Mesenchymal stem cell (in vitro differentiated cells and primary cell): ENCODE data around the gene BRWD1.

ENCODE experiments used
- DNase-seq: peaks from one replicate; pipeline ENCODE4 v3.0.0-alpha.2; 2013
- H2AFZ ChIP-seq: one replicate; pipeline ENCODE4 v1.6.1; 2013; ENCODE audit warnings: low read depth, mild to moderate bottlenecking, control low read depth, inconsistent platforms, low read length, moderate library complexity
- H2AK5ac ChIP-seq: 2 replicates; pipeline ENCODE4 v1.6.1; 2013; ENCODE audit warnings: low read length, moderate library complexity, mild to moderate bottlenecking, inconsistent platforms; ENCODE audit not compliant: severe bottlenecking
- H2BK120ac ChIP-seq: one replicate; pipeline ENCODE4 v1.6.1; 2013; ENCODE audit warnings: low read depth, mild to moderate bottlenecking, inconsistent platforms, low read length, moderate library complexity
- H2BK12ac ChIP-seq, 2 experiments: one replicate each; pipeline ENCODE4 v1.6.1; 2013; ENCODE audit warnings: inconsistent platforms in 2 of 2, low read length in 2 of 2, mild to moderate bottlenecking in 2 of 2, moderate library complexity in 2 of 2, control low read depth in 1 of 2
- H2BK15ac ChIP-seq: one replicate; pipeline ENCODE4 v1.6.1; 2013; ENCODE audit warnings: mild to moderate bottlenecking, low read depth, inconsistent platforms; ENCODE audit not compliant: poor library complexity, severe bottlenecking
- H2BK5ac ChIP-seq: 2 replicates; pipeline ENCODE4 v1.6.1; 2013; ENCODE audit warnings: low read depth, mild to moderate bottlenecking, low read length, control low read depth, inconsistent platforms; ENCODE audit not compliant: poor library complexity, severe bottlenecking
- H3K14ac ChIP-seq, 2 experiments: one replicate each; pipeline ENCODE4 v1.6.1; 2013; ENCODE audit warnings: inconsistent platforms in 2 of 2, low read length in 2 of 2, control low read depth in 1 of 2, mild to moderate bottlenecking in 1 of 2, moderate library complexity in 1 of 2
- H3K18ac ChIP-seq, 2 experiments: one replicate each; pipeline ENCODE4 v1.6.1; 2013; ENCODE audit warnings: inconsistent platforms in 2 of 2, low read length in 2 of 2, control low read depth in 1 of 2, low read depth in 1 of 2, mild to moderate bottlenecking in 1 of 2
- H3K23ac ChIP-seq, 2 experiments: one replicate each; pipeline ENCODE4 v1.6.1; 2013; ENCODE audit warnings: inconsistent platforms in 2 of 2, low read length in 2 of 2, mild to moderate bottlenecking in 2 of 2, moderate library complexity in 2 of 2, control low read depth in 1 of 2
- H3K27ac ChIP-seq: 2 replicates; pipeline ENCODE4 v1.5.1; 2013; ENCODE audit warnings: mild to moderate bottlenecking, moderate library complexity, low read length, control low read depth, inconsistent platforms; ENCODE audit not compliant: poor library complexity, severe bottlenecking
- H3K27me3 ChIP-seq, 2 experiments: 2 replicates each; pipeline versions ENCODE4 v1.6.1 to v1.7.0; 2013; ENCODE audit warnings: low read length in 2 of 2, mild to moderate bottlenecking in 2 of 2, moderate library complexity in 2 of 2, control low read depth in 1 of 2, inconsistent platforms in 1 of 2; ENCODE audit not compliant: control insufficient read depth in 1 of 2, insufficient read depth in 1 of 2
- H3K36me3 ChIP-seq, 2 experiments: 2 replicates each; pipeline versions ENCODE4 v1.6.1 to v1.7.0; 2013; ENCODE audit warnings: low read length in 2 of 2, control low read depth in 1 of 2, inconsistent platforms in 1 of 2, low read depth in 1 of 2, mild to moderate bottlenecking in 1 of 2; ENCODE audit not compliant: insufficient read depth in 2 of 2, control insufficient read depth in 1 of 2
- H3K4ac ChIP-seq, 2 experiments: one replicate each; pipeline ENCODE4 v1.6.1; 2013; ENCODE audit warnings: inconsistent platforms in 2 of 2, low read length in 2 of 2, mild to moderate bottlenecking in 2 of 2, moderate library complexity in 2 of 2, control low read depth in 1 of 2, low read depth in 1 of 2
- H3K4me1 ChIP-seq: 2 replicates; pipeline ENCODE4 v1.6.1; 2013; ENCODE audit warnings: low read depth, low read length, control low read depth; ENCODE audit not compliant: control insufficient read depth, insufficient read depth
- H3K4me2 ChIP-seq: 2 replicates; pipeline ENCODE4 v1.6.1; 2013; ENCODE audit warnings: low read length, mild to moderate bottlenecking, inconsistent platforms; ENCODE audit not compliant: poor library complexity, severe bottlenecking
- H3K4me3 ChIP-seq, 2 experiments: 2 replicates each; pipeline versions ENCODE4 v1.5.1 to v1.7.0; 2013; ENCODE audit warnings: low read length in 2 of 2, mild to moderate bottlenecking in 2 of 2, control low read depth in 1 of 2, low read depth in 1 of 2; ENCODE audit not compliant: insufficient read depth in 1 of 2
- H3K79me1 ChIP-seq: replicated peaks from 2 replicates; pipeline ENCODE4 v1.6.1; 2013; ENCODE audit warnings: mild to moderate bottlenecking, control low read depth, low read length, inconsistent platforms; ENCODE audit not compliant: poor library complexity, severe bottlenecking
- H3K9ac ChIP-seq: 2 replicates; pipeline ENCODE4 v1.7.0; 2013; ENCODE audit warnings: mild to moderate bottlenecking, low read length, moderate library complexity
- H3K9me3 ChIP-seq: 2 replicates; pipeline ENCODE4 v1.7.0; 2013; ENCODE audit warnings: mild to moderate bottlenecking, low read length; ENCODE audit not compliant: control insufficient read depth
- H4K8ac ChIP-seq: one replicate; pipeline ENCODE4 v1.6.1; 2013; ENCODE audit warnings: inconsistent platforms, mild to moderate bottlenecking, low read length, moderate library complexity
- H4K91ac ChIP-seq: one replicate; pipeline ENCODE4 v1.6.1; 2013; ENCODE audit warnings: mild to moderate bottlenecking, low read length, inconsistent platforms
- WGBS: methylation state at CpG from one replicate; pipeline ENCODE4 v1.1.7; 2013; ENCODE audit warnings: mixed read lengths; 5-methylcytosine and 5-hydroxymethylcytosine counted together

The BRWD1 gene

DNA sequence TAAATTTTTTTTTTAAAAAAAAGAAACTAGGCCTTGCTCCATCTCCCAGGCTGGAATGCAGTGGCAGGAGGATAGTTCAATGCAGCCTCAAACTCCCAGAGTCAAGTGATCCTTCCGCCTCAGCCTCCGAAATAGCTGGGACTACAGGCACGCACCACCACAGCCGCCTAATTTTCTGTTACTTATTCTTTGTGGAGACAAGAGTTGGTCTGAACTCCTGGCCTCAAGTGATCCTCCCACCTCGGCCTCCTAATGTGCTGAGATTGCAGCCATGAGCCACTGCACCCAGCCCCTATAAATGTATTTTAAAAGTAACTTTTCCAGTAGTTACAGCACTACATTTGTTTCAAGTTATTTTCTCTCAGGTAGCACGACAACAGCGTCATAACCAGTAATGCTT lies 2.3 kb downstream of the BRWD1 start:
- Histone ChIP-seq H4K91ac (no peak overlapping the region), H3K27me3 (no peaks in the 10 kb centered on the region), H3K4me2 (no peak overlapping the region), H3K14ac (no peak overlapping the region), H2AK5ac (no peak overlapping the region), H3K18ac (no peak overlapping the region), H3K27ac (no peak overlapping the region), H3K9ac (no peak overlapping the region), H3K4me3 (no peak overlapping the region), H3K9me3 (no peaks in the 10 kb centered on the region), H3K79me1 (peaks cover 4% of the 10 kb centered on the region), H2BK5ac (no peak overlapping the region), H3K4ac (no peak overlapping the region), H3K4me1 (peaks cover 5% of the 10 kb centered on the region), H2AFZ (no peak overlapping the region), H2BK120ac (no peak overlapping the region), H3K23ac (no peak overlapping the region), H3K36me3 (peaks cover 14 to 40% of the 10 kb centered on the region in 2 experiments), H2BK12ac (no peak overlapping the region), H2BK15ac (no peak overlapping the region), H4K8ac (no peak overlapping the region)
- 98% methylated on average over 7 of the region's 7 CpGs for WGBS
- DNase-seq = no peak

DNA sequence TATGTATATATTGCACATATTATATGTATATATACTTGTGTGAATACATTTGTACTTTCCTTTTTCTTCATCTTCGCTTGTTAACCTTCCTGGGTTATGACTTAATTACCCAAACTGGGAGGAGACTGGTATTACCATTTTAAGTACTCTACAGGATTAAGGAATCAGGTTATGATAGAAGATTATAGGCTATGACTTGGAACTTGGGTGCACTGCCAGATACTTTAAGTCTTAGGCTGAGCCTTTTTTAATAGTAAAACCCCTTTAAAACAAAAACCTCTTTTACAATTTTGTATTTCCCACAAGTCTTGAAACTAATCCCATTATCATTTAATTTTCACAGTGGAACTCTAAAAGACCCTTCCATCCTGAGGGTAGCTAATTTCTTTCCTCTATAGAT lies 6.0 kb downstream of the BRWD1 start:
- Histone ChIP-seq H3K9ac (no peak overlapping the region), H2BK120ac (no peak overlapping the region), H3K79me1 (peaks cover 16% of the 10 kb centered on the region), H3K4me2 (no peak overlapping the region), H3K4me3 (no peak overlapping the region), H3K27me3 (no peaks in the 10 kb centered on the region), H3K18ac (no peak overlapping the region), H2BK5ac (no peak overlapping the region), H3K4me1 (peaks cover 2% of the 10 kb centered on the region), H3K23ac (no peak overlapping the region), H2BK12ac (no peak overlapping the region), H3K14ac (no peak overlapping the region), H3K36me3 (peaks cover 26 to 62% of the 10 kb centered on the region in 2 experiments), H2AK5ac (no peak overlapping the region), H3K27ac (no peak overlapping the region), H2AFZ (no peak overlapping the region), H4K8ac (no peak overlapping the region), H2BK15ac (no peak overlapping the region), H4K91ac (no peak overlapping the region), H3K4ac (no peak overlapping the region), H3K9me3 (no peaks in the 10 kb centered on the region)
- no CpG with 5 or more reads among the region's 1 CpG for WGBS
- DNase-seq = no peak

DNA sequence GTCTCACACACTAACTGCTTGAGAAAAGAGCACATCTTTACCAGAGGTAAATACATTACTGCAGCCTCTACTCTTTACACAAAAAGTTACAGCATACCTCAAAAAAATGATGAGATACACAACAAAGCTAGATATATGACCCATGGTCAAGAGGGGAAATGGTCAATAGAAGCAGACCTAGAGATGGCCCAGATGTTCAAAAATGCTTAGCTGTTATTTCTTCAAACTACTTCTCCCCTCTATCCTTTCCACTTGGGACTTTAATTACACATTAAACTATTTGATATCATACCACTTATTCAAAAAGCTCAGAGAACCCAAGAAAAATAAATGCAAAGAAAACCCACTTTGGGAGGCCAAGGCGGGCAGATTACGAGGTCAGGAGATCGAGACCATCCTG lies 12.8 kb downstream of the BRWD1 start:
- Histone ChIP-seq H2BK15ac (no peak overlapping the region), H3K79me1 (peaks cover 29% of the 10 kb centered on the region)

DNA sequence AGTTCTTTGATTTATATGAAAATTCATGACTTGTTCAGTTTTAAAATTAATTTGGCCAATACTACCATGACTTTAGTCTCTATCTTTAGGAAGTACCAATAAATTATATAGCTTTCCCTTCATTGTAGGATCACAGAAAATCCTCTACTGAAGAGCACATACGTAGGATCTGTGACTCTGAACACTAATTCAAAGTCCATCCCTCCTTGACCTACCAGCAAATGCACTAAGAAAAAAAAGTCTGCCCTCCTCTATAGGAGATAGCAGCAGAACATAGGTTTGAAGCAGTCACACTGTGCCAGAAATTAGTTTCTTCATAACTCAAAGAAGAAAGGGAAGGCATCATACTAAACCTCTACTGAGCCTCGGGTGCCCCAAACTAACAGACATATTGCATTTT lies 16.5 kb downstream of the BRWD1 start:
- Histone ChIP-seq H3K79me1 (peaks cover 23% of the 10 kb centered on the region), H3K4me3 (no peak overlapping the region), H2AFZ (no peak overlapping the region), H3K4me2 (no peak overlapping the region), H3K27me3 (no peaks in the 10 kb centered on the region), H2BK120ac (no peak overlapping the region), H3K9me3 (no peaks in the 10 kb centered on the region), H3K23ac (no peak overlapping the region), H2BK5ac (no peak overlapping the region), H2BK12ac (no peak overlapping the region), H3K36me3 (peaks cover 17 to 92% of the 10 kb centered on the region in 2 experiments), H3K14ac (no peak overlapping the region), H3K18ac (no peak overlapping the region), H4K91ac (no peak overlapping the region), H2BK15ac (no peak overlapping the region), H3K27ac (no peak overlapping the region), H2AK5ac (no peak overlapping the region), H3K4me1 (no peaks in the 10 kb centered on the region), H3K4ac (no peak overlapping the region), H4K8ac (no peak overlapping the region), H3K9ac (no peak overlapping the region)
- WGBS = 79% methylated on average over 2 of the region's 2 CpGs
- DNase-seq = no peak

More for the DNA sequence above, 12.8 kb downstream of the BRWD1 start:
- Histone ChIP-seq H3K4me3 (no peak overlapping the region), H3K9ac (no peak overlapping the region), H3K4me1 (no peaks in the 10 kb centered on the region), H3K4ac (no peak overlapping the region), H2BK5ac (no peak overlapping the region), H2BK120ac (no peak overlapping the region), H4K91ac (no peak overlapping the region), H4K8ac (no peak overlapping the region), H3K9me3 (no peaks in the 10 kb centered on the region), H3K4me2 (no peak overlapping the region), H2AFZ (no peak overlapping the region), H2BK12ac (no peak overlapping the region), H3K18ac (no peak overlapping the region), H3K23ac (no peak overlapping the region), H3K27ac (no peak overlapping the region), H3K14ac (no peak overlapping the region), H3K36me3 (peaks cover 17 to 83% of the 10 kb centered on the region in 2 experiments), H2AK5ac (no peak overlapping the region), H3K27me3 (no peaks in the 10 kb centered on the region)
- DNase-seq = no peak
- WGBS = 100% methylated on average over 3 of the region's 3 CpGs
